Fibroblast of pulmonary artery (primary cell): ENCODE measurements around the gene MACROD2.

Experiments
- DNase-seq: peaks from one replicate; pipeline ENCODE4 v3.0.0-alpha.2; 2010; ENCODE audit warnings: low read depth
- H3K4me3 ChIP-seq: replicated peaks from 2 replicates; pipeline ENCODE4 v1.5.1; 2011; ENCODE audit warnings: low read depth, mild to moderate bottlenecking, control low read depth, low read length, moderate library complexity
- TF ChIP-seq, protein P1 (sequence below): IDR thresholded peaks from 2 replicates; pipeline ENCODE4 v1.5.1; 2011; ENCODE audit warnings: mild to moderate bottlenecking, control low read depth, low read length, inconsistent platforms; ENCODE audit errors: missing control alignments

The MACROD2 gene

GRCh38 chr20:14986656-14987055 is 991.3 kb downstream of the MACROD2 start:
- H3K4me3 ChIP-seq = no peak overlapping the region
- TF ChIP-seq, protein P1, sequence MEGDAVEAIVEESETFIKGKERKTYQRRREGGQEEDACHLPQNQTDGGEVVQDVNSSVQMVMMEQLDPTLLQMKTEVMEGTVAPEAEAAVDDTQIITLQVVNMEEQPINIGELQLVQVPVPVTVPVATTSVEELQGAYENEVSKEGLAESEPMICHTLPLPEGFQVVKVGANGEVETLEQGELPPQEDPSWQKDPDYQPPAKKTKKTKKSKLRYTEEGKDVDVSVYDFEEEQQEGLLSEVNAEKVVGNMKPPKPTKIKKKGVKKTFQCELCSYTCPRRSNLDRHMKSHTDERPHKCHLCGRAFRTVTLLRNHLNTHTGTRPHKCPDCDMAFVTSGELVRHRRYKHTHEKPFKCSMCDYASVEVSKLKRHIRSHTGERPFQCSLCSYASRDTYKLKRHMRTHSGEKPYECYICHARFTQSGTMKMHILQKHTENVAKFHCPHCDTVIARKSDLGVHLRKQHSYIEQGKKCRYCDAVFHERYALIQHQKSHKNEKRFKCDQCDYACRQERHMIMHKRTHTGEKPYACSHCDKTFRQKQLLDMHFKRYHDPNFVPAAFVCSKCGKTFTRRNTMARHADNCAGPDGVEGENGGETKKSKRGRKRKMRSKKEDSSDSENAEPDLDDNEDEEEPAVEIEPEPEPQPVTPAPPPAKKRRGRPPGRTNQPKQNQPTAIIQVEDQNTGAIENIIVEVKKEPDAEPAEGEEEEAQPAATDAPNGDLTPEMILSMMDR = no peak
- DNase-seq = no peak

- no peak overlapping the region for H3K4me3 ChIP-seq
- DNase-seq = no peak
- TF ChIP-seq, protein P1 = no peak
These were observed 994.4 kb downstream of the MACROD2 start for GRCh38 chr20:14989535-14990290.

- H3K4me3 ChIP-seq = no peak overlapping the region
- TF ChIP-seq, protein P1 = no peak
- DNase-seq = peak; percentile 61
These were observed 995.7 kb downstream of the MACROD2 start for GRCh38 chr20:14991023-14991422.

- DNase-seq = peak; percentile 74
- TF ChIP-seq, protein P1 = no peak
- no peak overlapping the region for H3K4me3 ChIP-seq
These were observed 996.8 kb downstream of the MACROD2 start for GRCh38 chr20:14992153-14992552.

DNA sequence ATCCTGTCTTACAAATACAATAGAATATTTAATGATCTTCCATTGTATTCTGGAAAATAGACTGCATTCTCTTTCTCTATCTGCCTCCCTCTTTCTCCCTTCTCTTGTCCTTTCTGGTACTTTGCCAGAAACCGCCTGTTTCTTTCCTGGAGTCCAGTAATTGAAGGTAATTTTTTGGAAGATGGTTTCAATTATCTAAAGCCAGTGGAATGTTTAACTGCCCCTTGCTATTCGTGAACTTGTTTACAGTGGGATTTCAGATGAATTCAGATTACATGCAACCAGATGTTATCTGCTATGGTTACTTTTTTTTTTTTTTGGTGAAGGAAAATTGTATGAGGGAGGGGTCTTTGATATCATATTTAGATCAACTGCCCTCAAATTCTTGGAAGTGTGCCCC is 997.6 kb downstream of the MACROD2 start:
- H3K4me3 ChIP-seq = no peak overlapping the region
- peak; percentile 11 for DNase-seq
- TF ChIP-seq, protein P1 = no peak

DNA sequence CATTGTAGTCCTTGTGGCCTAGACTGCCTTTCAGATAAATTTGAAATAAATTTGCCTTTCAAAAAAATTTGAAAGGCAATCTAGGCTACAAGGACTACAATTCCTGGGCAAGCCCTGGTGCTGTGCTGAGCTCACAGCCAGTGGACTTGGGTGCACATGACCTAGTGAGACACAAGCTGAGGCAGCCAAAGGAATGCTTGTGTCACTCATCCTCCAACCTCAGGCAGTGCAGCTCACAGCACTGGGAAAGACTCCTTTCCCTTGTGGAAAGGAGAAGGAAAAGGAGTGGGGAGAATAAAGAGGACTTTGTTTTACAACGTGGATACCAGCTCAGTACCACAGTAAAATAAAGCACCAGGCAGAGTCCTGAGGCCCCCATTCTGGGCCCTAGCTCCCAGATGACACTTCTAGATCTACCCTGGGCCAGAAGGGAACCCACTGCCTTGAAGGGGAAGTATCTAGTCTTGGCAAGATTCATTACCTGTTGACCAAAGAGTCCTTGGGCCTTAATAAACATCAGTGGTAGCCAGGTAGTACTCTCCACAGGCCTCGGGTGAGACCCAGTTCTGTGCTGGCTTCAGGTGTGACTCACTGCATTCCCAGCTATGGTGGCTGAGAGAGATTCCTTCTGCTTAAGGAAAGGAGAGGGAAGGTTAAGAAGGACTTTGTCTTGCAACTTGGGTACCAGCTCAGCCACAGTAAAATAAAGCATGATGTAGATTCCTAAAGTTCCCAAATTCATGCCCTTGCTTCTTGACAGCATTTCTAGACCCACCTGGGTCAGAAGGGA is 1001.8 kb downstream of the MACROD2 start:
- no peak overlapping the region for H3K4me3 ChIP-seq
- TF ChIP-seq, protein P1 = no peak
- no peak for DNase-seq
